A673 (cell line): ENCODE measurements around the gene MFN2. TPM values are rescaled to one million over a fixed set of nuclear protein-coding genes. Genes with fewer than 3 reads are reported as not detected.

Experiments used
- BruUV-seq: library from RNA; stranded (reverse); fragments of 400-500 nt; replicated peaks from 2 replicates; lab custom pipeline; 2021; lab: Mats Ljungman, UMichigan
- CTCF ChIA-PET: fragments of 300-600 bp; sonication (Branson Sonifier 250); formaldehyde crosslinking; loops from one replicate; lab custom pipeline; 2022; ENCODE audit warnings: antibody characterized with exemption; lab: Charles Lee
- POLR2A ChIA-PET: fragments of 300-600 bp; sonication (Branson Sonifier 250); formaldehyde crosslinking; loops from one replicate; lab custom pipeline; 2022; ENCODE audit warnings: antibody characterized with exemption; ENCODE audit not compliant: low non-redundant PET; lab: Charles Lee
- DNase-seq: peaks from one replicate; pipeline ENCODE4 v3.0.0-alpha.2; 2015; ENCODE audit warnings: low spot score
- H3K27ac ChIP-seq: fragments of 200-600 bp; sonication (generic); 2 replicates; pipeline ENCODE4 v1.5.1; 2016; ENCODE audit warnings: mixed run types, low read depth, mild to moderate bottlenecking, mixed read lengths, antibody characterized with exemption, low read length; ENCODE audit not compliant: poor library complexity, severe bottlenecking
- H3K27me3 ChIP-seq: fragments of 200-600 bp; sonication (generic); replicated peaks from 2 replicates; pipeline ENCODE4 v1.6.1; 2017; ENCODE audit warnings: mixed run types, low read depth, mild to moderate bottlenecking, mixed read lengths, antibody characterized with exemption, low read length; ENCODE audit not compliant: insufficient read depth, poor library complexity
- H3K36me3 ChIP-seq: fragments of 200-600 bp; sonication (generic); 2 replicates; pipeline ENCODE4 v1.6.1; 2016; ENCODE audit warnings: mixed run types, mild to moderate bottlenecking, mixed read lengths, antibody characterized with exemption, low read length; ENCODE audit not compliant: insufficient read depth, poor library complexity, severe bottlenecking
- H3K4me1 ChIP-seq: fragments of 200-600 bp; sonication (generic); 2 replicates; pipeline ENCODE4 v1.6.1; 2017; ENCODE audit warnings: mixed run types, mild to moderate bottlenecking, mixed read lengths, antibody characterized with exemption, low read length; ENCODE audit not compliant: insufficient read depth, poor library complexity, severe bottlenecking
- H3K4me3 ChIP-seq: fragments of 200-600 bp; sonication (generic); 2 replicates; pipeline ENCODE4 v1.5.1; 2016; ENCODE audit warnings: low read depth, mixed run types, mild to moderate bottlenecking, mixed read lengths, low read length; ENCODE audit not compliant: poor library complexity, severe bottlenecking
- H3K9me3 ChIP-seq: fragments of 200-600 bp; sonication (generic); 2 replicates; pipeline ENCODE4 v1.6.1; 2016; ENCODE audit warnings: mixed run types, low read depth, mild to moderate bottlenecking, mixed read lengths, antibody characterized with exemption, low read length; ENCODE audit not compliant: poor library complexity, severe bottlenecking
- EZH2 ChIP-seq: fragments of 200-600 bp; sonication (generic); IDR thresholded peaks from 2 replicates; pipeline ENCODE4 v1.6.1; 2017; ENCODE audit warnings: borderline replicate concordance, low read depth, mild to moderate bottlenecking, mixed read lengths, antibody characterized with exemption, low read length; ENCODE audit not compliant: poor library complexity, severe bottlenecking
- intact Hi-C: fragments of 100-400 bp; cut with micrococcal nuclease; formaldehyde crosslinking; loops from one replicate; pipeline ENCODE4 v1.10.0; 2022; ENCODE audit not compliant: unreplicated experiment
- total RNA-seq: library from RNA; stranded (reverse); gene quantifications from 2 replicates; pipeline ENCODE4 v1.2.3, GENCODE V29; 2021
- TF ChIP-seq, protein P1 (sequence below): fragments of 300-800, 200-600 bp; sonication (generic); conservative IDR thresholded peaks from 2 replicates; pipeline ENCODE4 v1.5.1; 2017; ENCODE audit warnings: low read depth, mild to moderate bottlenecking, antibody characterized with exemption, low read length, moderate library complexity, mixed read lengths

MFN2 gene
- total RNA-seq, 1 experiment from 2014 or later, result 160 TPM

DNA sequence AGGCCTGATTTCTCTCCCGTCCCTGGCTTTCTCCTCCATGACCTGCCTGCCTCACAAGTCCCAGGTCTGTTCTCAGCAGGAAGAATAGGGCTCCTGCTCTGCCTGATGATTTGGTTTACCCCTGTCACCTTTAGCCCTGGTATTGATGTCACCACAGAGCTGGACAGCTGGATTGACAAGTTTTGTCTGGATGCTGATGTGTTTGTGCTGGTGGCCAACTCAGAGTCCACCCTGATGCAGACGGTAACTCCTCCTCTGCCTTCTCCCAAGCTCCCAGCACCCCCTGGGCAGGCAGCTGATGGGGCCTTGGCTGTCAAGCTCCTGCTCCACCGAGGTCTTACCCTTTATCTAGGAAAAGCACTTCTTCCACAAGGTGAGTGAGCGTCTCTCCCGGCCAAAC, 18.4 kb downstream of the MFN2 start:
- intact Hi-C loops, result no loop called here
- ChIA-PET CTCF (no interaction called here), POLR2A (no interaction called here)
- Histone ChIP-seq H3K36me3 (peaks cover 81% of the 10 kb centered on the region), H3K4me1 (no peaks in the 10 kb centered on the region), H3K27ac (peak overlapping the region; percentile 10), H3K4me3 (no peak overlapping the region), H3K9me3 (no peaks in the 10 kb centered on the region), H3K27me3 (no peaks in the 10 kb centered on the region)
- TF ChIP-seq, protein P1, sequence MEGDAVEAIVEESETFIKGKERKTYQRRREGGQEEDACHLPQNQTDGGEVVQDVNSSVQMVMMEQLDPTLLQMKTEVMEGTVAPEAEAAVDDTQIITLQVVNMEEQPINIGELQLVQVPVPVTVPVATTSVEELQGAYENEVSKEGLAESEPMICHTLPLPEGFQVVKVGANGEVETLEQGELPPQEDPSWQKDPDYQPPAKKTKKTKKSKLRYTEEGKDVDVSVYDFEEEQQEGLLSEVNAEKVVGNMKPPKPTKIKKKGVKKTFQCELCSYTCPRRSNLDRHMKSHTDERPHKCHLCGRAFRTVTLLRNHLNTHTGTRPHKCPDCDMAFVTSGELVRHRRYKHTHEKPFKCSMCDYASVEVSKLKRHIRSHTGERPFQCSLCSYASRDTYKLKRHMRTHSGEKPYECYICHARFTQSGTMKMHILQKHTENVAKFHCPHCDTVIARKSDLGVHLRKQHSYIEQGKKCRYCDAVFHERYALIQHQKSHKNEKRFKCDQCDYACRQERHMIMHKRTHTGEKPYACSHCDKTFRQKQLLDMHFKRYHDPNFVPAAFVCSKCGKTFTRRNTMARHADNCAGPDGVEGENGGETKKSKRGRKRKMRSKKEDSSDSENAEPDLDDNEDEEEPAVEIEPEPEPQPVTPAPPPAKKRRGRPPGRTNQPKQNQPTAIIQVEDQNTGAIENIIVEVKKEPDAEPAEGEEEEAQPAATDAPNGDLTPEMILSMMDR, result no peak
- no peak for TF ChIP-seq EZH2
- DNase-seq, result no peak
- BruUV-seq, result no TSS peak

DNA sequence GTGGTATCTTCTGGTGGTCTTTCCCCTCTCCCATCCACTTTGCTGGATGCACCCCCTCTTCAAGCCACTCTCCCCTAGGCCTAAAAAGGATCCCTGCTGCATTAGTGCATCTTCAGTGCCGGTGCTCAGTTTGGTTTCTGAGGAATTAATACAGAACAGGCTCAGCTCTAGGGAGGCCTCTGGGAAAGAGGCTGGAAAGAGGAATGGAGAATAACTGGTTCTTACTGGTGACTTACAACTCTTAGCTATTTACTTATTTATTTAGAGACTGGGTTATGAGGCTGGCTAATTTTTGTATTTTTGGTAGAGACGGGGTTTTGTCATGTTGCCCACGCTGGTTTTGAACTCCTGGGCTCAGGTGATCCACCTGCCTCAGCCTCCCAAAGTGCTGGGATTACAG, 19.0 kb downstream of the MFN2 start:
- CTCF ChIA-PET, result no interaction called here
- peaks cover 81% of the 10 kb centered on the region for H3K36me3 ChIP-seq
- POLR2A ChIA-PET, result no interaction called here

DNA sequence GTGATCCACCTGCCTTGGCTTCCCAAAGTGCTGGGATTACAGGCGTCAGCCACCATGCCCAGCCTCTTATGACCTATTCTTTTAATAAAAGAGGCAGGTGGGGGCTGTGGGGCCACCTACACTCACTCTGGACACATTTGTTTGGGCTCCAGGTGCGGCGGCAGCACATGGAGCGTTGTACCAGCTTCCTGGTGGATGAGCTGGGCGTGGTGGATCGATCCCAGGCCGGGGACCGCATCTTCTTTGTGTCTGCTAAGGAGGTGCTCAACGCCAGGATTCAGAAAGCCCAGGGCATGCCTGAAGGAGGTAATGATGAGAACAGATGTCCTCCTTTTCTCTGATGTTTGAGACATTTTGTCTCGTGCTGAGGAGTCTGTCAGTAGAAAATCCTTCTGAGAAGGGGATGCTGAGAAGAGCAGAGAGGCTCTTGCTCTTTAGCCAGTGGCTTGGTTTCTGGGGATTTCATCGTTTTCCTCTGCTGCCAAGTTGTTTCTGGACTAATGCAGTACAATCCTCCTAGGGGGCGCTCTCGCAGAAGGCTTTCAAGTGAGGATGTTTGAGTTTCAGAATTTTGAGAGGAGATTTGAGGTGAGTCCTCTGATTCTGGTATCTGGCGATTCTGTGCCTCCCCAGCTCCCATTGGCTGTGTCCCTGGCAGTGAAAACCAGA, 21.1 kb downstream of the MFN2 start:
- CTCF ChIA-PET, result interaction anchor here (0.9 to 1.0 kb wide), 2 partner anchors 18 to 78 kb away, joined by 3 to 5 read pairs; partner anchors contain the start of gene MIIP
- POLR2A ChIA-PET, result interaction anchor here (0.6 kb wide), 2 partner anchors 9 to 78 kb away, joined by 3 read pairs; no protein-coding TSS in a partner anchor
- intact Hi-C loops, result no loop called here
- DNase-seq, result peak; percentile 77
- TF ChIP-seq, protein P1, result peak; percentile 84
- TF ChIP-seq EZH2, result no peak
- no TSS peak for BruUV-seq
- H3K27ac ChIP-seq, result peak overlapping the region; percentile 77
- no peaks in the 10 kb centered on the region for H3K4me1 ChIP-seq
- no peaks in the 10 kb centered on the region for H3K9me3 ChIP-seq
- peaks cover 85% of the 10 kb centered on the region for H3K36me3 ChIP-seq
- H3K27me3 ChIP-seq, result no peaks in the 10 kb centered on the region
- H3K4me3 ChIP-seq, result no peak overlapping the region

More for the DNA sequence above, 19.0 kb downstream of the MFN2 start:
- TF ChIP-seq EZH2, result no peak
- TF ChIP-seq, protein P1, result no peak
- H3K27me3 ChIP-seq, result no peaks in the 10 kb centered on the region
- peak overlapping the region; percentile 10 for H3K27ac ChIP-seq
- H3K4me3 ChIP-seq, result no peak overlapping the region
- no peak for DNase-seq
- intact Hi-C loops, result no loop called here
- no peaks in the 10 kb centered on the region for H3K9me3 ChIP-seq
- BruUV-seq, result no TSS peak
- no peaks in the 10 kb centered on the region for H3K4me1 ChIP-seq
